SK-N-SH (cell line): ENCODE measurements around the gene POU2AF1.

Source experiments
- MXI1 ChIP-seq: IDR thresholded peaks from 2 replicates; pipeline ENCODE4 v1.6.1; 2012; ENCODE audit warnings: mild to moderate bottlenecking, low read depth, low read length, improper control_type of control experiment
- POLR2AphosphoS5 ChIP-seq: IDR thresholded peaks from 2 replicates; pipeline ENCODE4 v1.6.1; 2012; ENCODE audit warnings: low read depth, low read length

DNA sequence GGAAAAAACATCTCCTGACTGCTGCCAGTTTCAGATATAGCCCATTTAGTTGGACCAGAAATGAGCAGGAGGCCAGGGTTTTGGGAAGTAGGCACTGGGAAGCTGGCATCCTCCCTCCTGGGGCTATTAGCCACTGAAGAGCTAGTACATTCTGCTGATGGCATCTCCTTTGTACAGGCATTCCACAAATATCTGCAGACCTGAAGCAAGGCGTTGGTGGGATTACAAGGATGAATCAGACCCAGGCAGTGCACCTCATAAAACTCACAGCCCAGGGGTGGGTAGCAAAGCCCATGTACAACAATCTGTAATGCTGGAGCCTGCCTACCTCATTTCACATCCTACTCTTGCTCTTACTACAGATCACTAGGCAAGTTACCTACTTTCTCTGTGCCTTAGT, 27.5 kb upstream of the POU2AF1 start:
- TF ChIP-seq POLR2AphosphoS5 (no peak), MXI1 (no peak)
